ENCODE results near the gene ISL1.

Gene ISL1

GRCh38 chr5:51386916-51387883 lies 4.0 kb downstream of the ISL1 start:
- H3K4me3 ChIP-seq (ENCODE audit: low read length), result peak overlapping the region; percentile 60
- peak; percentile 62 for DNase-seq (ENCODE audit: low read depth)
- TF ChIP-seq, protein P1, sequence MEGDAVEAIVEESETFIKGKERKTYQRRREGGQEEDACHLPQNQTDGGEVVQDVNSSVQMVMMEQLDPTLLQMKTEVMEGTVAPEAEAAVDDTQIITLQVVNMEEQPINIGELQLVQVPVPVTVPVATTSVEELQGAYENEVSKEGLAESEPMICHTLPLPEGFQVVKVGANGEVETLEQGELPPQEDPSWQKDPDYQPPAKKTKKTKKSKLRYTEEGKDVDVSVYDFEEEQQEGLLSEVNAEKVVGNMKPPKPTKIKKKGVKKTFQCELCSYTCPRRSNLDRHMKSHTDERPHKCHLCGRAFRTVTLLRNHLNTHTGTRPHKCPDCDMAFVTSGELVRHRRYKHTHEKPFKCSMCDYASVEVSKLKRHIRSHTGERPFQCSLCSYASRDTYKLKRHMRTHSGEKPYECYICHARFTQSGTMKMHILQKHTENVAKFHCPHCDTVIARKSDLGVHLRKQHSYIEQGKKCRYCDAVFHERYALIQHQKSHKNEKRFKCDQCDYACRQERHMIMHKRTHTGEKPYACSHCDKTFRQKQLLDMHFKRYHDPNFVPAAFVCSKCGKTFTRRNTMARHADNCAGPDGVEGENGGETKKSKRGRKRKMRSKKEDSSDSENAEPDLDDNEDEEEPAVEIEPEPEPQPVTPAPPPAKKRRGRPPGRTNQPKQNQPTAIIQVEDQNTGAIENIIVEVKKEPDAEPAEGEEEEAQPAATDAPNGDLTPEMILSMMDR (IDR thresholded peaks at IDR 0.05; ENCODE audit: insufficient read depth, low read depth, low read length, missing control alignments), result no peak

DNA sequence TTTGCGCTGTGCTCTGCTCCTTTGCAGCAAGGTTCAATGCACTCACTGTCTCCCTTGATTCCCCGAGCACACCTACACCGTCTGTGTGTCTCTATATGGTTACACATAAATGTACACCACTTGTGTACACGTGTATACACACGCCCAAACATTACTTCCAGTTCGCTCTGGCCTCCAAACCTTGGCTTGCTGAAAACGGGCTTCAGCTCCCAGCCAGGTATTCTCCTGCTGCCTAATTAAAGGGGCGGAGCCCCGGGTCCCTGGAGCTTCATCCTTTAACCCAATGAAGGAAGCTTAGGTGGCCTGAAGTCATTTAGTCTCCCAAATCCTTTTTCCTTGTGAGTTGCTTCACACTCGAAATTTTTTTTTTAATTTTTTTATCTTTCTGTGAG lies 4.6 kb downstream of the ISL1 start:
- peak; percentile 49 for DNase-seq (ENCODE audit: low read depth)
- TF ChIP-seq, protein P1 (IDR thresholded peaks at IDR 0.05; ENCODE audit: insufficient read depth, low read depth, low read length, missing control alignments), result no peak
- peak overlapping the region; percentile 60 for H3K4me3 ChIP-seq (ENCODE audit: low read length)

DNA sequence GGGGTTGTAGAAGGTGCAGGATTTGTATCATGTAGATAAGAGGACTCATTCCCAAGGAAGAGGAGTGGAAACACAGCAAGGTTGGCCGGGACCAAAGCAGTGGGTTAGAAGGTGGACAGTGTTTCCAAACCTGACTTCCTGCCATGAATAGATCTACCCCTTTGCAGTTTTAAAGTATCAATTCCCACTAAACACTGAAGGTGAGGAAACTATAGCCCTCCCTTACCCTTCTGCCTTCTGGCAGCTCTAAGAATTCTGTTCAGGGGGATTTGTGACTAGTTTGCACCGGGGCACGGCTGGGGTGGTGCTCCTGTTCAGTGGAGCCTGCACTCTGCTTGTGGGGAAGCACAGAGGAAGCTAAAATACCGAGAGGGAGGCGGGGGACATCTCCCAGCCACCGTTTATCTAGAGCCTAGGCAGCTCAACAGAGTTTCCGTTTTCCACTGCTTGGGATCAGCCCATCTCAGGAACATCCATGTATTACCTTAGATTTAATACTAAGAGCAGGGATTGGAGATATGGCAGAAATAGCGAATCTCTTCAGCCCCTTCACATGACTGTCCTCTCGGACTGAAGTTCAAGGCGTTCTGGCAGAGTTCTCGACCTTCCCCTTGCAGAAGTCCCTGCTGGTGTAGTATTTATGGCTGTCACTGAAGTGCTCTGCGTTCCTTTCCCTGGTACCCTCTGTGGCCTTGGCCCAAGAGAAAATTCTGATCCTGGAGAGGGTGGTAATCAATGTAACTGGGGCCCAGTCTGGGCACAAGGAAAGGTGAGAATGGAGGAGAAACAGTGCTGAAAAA lies 5.4 kb downstream of the ISL1 start:
- H3K4me3 ChIP-seq (ENCODE audit: low read length), result peak overlapping the region; percentile 19
- TF ChIP-seq, protein P1 (IDR thresholded peaks at IDR 0.05; ENCODE audit: insufficient read depth, low read depth, low read length, missing control alignments), result no peak
- no peak for DNase-seq (ENCODE audit: low read depth)

- DNase-seq (ENCODE audit: low read depth), result no peak
- peak overlapping the region; percentile 48 for H3K4me3 ChIP-seq (ENCODE audit: low read length)
- TF ChIP-seq, protein P1 (IDR thresholded peaks at IDR 0.05; ENCODE audit: insufficient read depth, low read depth, low read length, missing control alignments), result no peak
These were observed 6.0 kb downstream of the ISL1 start for GRCh38 chr5:51389288-51389576.

- peak; percentile 80 for DNase-seq (ENCODE audit: low read depth)
- peak overlapping the region; percentile 48 for H3K4me3 ChIP-seq (ENCODE audit: low read length)
- TF ChIP-seq, protein P1 (IDR thresholded peaks at IDR 0.05; ENCODE audit: insufficient read depth, low read depth, low read length, missing control alignments), result no peak
These were observed 6.6 kb downstream of the ISL1 start for GRCh38 chr5:51389577-51390463.

DNA sequence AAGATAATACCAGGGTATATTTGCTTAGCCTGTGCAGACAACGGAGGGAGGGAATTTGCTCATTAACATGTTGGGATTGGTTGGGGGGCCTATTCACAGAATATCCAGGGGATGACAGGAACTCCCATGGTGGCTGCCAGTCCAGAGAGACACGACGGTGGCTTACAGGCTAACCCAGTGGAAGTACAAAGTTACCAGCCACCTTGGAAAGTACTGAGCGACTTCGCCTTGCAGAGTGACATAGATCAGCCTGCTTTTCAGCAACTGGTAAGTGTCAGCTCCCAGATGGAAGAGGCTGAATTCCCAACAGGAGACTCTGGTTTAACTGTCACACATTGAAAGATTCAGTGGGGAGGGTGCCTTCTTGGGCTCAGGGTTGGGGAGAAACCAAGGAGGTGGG lies 7.9 kb downstream of the ISL1 start:
- H3K4me3 ChIP-seq (ENCODE audit: low read length), result no peak overlapping the region
- TF ChIP-seq, protein P1 (IDR thresholded peaks at IDR 0.05; ENCODE audit: insufficient read depth, low read depth, low read length, missing control alignments), result no peak
- no peak for DNase-seq (ENCODE audit: low read depth)
